GM19351 (cell line): Measurements from ENCODE around the gene MTFMT.
"Not testable (repeated sequence)": the region's sequence is repeated elsewhere in the genome, so short reads cannot be mapped to it uniquely, and the experiment has no call there.

Experiments used
- ATAC-seq: cut with Tn5 transposase; IDR thresholded peaks from one replicate; pipeline ENCODE4 v1.9.1; 2021; ENCODE audit warnings: mild to moderate bottlenecking, moderate library complexity; ENCODE audit not compliant: unreplicated experiment

Gene MTFMT

DNA sequence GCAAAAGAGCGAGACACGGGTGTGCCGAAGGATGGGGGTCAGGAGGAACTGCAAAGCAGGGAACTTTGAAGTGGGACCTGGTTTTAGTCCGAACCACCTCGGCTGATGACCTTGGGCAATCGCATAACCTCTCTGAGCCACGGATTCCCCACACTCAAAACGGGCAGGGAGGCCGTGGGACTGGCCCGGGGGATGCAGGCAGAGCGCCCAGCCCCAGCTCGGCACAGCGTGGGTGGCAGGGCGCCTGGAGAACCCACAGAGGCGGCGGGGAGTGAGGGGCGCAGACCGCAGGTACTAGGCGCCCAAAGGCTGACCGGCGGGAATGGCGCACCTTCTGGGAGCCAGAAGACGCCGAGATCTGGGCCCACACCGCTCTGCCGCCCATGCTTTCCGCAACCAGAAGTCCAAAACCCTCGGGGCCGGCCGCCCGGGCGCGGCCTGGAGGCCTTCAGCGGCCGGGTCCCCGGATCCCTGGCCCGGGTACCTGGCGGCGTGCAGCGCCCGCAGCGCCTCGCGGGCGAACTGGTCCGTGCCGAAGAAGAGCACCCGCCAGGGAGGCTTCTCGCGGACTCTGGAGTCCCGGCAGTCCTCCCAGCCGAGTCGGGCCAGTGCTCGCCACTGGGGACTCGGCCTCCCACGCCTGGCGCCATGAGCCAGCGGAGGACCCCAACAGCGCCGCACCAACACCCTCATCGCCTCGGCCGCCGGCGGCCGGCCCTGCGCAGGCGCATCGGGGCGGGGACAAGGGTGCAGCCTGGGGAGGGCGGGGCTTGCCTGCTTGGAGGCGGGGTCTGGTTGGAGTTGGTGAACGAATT is at the start of gene MTFMT:
TSS of gene MTFMT (minus strand) at position 719 of the 815 bp plus-strand sequence. CDS start at position 693, 26 bp downstream.
- ATAC-seq = peak; percentile 80

DNA sequence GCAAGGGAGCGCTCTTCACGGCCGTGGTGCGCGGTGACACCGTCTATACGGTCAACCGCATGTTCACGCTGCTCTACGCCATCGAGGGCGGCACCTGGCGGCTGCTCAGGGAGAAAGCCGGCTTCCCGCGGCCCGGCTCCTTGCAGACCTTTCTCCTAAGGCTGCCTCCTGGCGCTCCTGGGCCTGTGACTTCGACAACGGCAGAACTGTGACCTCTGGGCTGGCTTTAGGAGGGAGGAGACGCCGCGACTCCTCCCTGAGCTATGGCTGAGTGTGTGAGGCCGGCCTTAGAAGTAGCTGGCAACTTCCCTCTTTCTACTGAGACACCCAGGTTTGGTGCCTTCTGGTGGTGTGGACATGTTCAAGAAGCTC is 48.5 kb upstream of the MTFMT start:
- no peak for ATAC-seq

DNA sequence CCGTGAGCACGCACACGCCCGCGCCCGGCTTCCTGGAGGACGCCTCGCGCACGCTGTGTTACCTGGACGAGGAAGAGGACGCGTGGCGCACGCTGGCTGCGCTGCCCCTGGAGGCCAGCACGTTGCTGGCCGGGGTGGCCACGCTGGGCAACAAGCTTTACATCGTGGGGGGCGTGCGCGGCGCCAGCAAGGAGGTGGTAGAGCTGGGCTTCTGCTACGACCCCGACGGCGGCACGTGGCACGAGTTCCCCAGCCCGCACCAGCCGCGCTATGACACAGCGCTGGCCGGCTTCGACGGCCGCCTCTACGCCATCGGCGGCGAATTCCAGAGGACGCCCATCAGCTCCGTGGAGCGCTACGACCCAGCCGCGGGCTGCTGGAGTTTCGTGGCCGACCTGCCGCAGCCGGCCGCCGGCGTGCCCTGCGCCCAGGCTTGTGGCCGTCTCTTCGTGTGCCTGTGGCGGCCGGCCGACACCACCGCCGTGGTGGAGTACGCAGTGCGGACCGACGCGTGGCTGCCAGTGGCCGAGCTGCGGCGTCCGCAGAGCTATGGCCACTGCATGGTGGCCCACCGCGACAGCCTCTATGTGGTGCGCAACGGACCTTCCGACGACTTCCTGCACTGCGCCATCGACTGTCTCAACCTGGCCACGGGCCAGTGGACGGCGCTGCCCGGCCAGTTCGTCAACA is 48.0 kb upstream of the MTFMT start:
- ATAC-seq = no peak

DNA sequence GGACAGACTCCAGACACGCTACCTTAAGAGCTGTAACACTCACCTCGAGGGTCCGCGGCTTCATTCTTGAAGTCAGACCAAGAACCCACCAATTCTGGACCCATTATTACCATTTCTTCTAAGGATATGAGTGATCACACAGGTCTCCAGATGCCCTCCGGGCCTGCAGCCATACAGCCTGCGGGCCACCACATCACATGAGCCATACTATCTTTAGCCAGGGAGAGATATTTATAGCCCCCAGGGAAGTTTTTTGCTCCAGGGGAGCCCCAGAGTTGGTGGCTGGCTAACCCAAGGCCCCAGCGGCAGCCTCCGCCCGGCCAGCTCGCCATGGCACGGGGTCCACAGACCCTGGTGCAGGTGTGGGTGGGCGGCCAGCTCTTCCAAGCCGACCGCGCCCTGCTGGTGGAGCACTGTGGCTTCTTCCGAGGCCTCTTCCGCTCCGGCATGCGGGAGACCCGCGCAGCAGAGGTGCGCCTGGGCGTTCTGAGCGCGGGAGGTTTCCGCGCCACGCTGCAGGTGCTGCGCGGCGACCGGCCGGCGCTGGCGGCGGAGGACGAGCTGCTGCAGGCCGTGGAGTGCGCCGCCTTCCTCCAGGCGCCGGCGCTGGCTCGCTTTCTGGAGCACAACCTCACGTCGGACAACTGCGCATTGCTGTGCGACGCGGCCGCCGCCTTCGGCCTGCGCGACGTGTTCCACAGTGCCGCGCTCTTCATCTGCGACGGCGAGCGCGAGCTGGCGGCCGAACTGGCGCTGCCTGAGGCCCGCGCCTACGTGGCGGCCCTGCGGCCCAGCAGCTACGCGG is 47.2 kb upstream of the MTFMT start, which contains the start of gene KBTBD13:
TSS of gene KBTBD13 (plus strand) at position 261 of the 805 bp plus-strand sequence. CDS start at position 331, 70 bp downstream.
- no peak for ATAC-seq

DNA sequence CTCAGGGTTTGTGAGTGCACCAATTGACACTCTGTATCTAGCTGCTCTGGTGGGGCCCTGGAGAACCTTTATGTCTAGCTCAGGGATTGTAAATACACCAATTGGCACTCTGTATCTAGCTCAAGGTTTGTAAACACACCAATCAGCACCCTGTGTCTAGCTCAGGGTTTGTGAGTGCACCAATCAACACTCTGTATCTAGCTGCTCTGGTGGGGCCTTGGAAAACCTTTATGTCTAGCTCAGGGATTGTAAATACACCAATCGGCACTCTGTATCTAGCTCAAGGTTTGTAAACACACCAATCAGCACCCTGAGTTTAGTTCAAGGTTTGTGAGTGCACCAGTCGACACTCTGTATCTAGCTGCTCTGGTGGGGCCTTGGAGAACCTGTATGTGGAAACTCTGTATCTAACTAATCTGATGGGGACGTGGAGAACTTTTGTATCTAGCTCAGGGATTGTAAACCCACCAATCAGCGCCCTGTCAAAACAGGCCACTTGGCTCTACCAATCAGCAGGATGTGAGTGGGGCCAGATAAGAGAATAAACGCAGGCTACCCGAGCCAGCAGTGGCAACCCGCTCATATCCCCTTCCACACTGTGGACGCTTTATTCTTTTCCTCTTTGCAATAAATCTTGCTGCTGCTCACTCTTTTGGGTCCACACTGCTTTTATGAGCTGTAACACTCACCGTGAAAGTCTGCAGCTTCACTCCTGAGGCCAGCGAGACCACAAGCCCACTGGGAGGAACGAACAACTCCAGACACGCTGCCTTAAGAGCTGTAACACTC is 46.4 kb upstream of the MTFMT start:
- not testable (repeated sequence) for ATAC-seq

DNA sequence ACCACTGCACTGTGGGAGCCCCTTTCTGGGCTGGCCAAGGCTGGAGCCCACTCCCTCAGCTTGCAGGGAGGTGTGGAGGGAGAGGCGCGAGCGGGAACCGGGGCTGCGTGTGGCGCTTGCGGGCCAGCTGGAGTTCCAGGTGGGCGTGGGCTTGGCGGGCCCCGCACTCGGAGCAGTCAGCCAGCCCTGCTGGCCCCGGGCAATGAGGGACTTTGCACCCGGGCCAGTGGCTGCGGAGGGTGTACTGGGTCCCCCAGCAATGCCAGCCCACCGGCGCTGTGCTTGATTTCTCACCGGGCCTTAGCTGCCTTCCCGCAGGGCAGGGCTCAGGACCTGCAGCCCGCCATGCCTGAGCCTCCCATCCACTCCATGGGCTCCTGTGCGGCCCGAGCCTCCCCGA is 45.5 kb upstream of the MTFMT start:
- not testable (repeated sequence) for ATAC-seq

DNA sequence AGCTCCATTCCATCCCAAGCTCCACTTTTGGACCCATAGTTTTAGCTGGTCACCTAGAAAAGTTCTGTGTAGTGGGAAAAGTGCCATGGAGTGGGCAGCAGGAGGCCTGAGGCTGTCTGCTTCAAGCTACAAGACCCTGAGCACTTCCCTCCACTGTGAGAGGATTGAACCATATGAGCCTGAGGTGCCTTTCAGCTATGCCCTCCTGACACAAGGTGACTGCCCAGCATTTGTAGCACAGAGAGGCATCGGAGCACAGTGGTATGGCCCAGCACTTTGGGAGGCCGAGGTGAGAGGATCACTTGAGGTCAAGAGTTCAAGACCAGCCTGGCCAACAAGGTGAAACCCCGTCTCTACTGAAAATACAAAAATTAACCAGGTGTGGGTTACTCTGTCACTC is 43.2 kb upstream of the MTFMT start:
- ATAC-seq = no peak

DNA sequence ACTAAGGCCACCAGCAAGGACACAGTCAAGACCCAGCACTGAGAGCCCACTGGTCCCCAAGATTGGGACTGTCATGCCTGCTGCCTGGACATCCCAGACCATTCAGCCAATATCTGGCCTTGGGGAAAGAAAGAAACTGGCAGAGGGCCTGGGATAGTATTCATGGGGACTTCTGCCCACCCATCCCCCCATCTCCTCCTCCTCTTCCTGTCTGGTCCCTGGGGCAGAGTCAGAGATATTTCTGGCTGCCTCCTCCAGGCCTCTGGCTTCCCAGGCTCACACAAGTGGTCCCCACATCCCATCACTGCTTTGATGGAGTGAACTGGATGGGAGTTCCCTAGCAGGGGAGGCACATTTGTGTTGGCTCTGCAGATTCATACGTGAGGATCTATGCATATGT is 42.6 kb upstream of the MTFMT start:
- no peak for ATAC-seq

DNA sequence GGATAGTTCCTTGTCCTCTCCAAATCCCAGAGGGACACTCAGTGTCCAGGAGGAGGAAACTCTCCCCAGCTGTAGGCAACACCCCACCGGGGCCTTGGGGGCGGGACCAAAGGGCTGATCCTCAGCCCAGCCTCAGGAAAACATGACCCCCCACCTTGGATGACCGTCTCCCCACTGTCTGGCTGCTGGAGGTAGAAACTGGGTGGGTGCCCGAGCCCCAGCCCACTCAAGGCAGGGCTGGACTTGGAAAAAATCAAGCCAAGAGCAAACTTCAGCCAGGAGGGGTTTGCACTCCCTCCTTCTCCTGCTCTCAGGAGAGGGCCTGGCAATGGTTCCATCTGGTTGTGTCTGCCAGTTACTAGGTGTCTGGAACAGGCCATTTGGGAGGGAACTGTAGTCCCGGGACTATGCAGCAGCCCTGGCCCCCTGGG is 42.0 kb upstream of the MTFMT start:
- no peak for ATAC-seq

DNA sequence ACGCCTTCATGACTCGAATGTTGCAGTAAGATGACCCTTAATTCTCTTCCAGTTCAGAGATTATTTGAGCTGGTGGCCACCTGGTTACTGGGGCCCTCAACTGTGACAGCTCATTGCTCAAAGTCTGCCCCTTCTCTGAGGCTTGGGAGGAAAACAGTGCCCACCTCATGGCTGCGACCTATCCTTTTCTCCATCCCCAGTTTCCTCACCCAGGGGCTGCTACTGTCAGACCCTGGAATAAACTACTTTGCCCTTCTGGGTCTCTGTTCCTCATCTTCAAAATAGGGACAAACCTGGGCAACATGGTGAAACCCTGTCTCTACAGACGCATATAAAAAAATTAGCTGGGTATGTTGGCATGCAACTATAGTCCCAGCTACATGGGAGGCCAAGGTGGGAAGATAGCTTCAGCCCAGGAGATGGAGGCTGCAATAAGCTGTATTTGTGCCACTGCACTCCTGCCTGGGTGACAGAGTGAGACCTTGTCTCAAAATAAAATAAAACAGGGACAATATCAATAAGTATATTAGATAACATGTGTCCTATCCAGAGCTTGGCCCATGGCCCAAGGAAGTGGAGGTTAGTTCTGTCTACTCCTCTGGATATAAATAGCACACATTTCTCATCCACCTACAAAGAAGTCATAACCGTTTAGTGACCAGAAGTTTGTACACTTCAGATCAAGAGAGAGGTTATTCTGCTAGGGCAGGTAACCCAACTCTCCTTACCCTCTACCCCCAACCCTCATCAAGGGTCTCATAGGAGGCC is 40.5 kb upstream of the MTFMT start:
- ATAC-seq = no peak

DNA sequence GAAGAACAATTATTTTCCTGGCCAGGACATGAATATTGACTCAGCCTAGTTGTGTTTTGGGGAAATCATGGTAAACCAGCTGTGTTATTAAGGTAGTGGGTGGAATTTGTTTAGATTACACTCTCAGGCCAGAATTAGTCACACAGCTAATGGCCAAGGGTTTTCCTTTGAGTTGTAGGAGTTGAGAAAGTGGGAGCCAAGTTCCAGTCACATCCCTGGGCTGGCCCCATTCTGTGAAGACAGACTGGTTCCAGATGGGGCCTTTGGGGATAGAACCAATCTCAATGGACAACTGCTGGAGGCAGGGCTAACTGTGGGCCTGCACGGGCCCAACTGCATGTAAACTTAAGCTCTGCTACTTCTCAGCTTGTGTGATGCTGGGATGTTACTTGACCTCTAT is 39.7 kb upstream of the MTFMT start:
- no peak for ATAC-seq

DNA sequence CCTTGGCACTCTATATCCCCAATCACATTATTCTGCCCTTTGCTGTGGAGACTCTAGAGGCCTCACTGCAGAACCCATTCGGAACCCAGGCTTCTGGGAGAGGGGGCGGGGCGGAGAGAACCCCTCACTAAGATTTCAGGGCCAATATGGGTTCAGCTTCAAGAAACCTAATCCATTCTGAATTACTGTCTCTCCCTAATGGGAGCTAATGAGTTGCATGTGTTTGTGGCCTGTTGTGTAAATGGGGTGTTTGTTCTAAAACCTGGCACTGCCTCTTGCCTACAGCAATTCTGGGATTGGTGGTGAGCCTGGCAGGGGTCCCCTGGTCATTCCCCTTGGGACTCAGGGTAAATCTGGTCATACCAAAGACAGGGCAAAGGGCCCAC is 39.0 kb upstream of the MTFMT start:
- ATAC-seq = no peak

DNA sequence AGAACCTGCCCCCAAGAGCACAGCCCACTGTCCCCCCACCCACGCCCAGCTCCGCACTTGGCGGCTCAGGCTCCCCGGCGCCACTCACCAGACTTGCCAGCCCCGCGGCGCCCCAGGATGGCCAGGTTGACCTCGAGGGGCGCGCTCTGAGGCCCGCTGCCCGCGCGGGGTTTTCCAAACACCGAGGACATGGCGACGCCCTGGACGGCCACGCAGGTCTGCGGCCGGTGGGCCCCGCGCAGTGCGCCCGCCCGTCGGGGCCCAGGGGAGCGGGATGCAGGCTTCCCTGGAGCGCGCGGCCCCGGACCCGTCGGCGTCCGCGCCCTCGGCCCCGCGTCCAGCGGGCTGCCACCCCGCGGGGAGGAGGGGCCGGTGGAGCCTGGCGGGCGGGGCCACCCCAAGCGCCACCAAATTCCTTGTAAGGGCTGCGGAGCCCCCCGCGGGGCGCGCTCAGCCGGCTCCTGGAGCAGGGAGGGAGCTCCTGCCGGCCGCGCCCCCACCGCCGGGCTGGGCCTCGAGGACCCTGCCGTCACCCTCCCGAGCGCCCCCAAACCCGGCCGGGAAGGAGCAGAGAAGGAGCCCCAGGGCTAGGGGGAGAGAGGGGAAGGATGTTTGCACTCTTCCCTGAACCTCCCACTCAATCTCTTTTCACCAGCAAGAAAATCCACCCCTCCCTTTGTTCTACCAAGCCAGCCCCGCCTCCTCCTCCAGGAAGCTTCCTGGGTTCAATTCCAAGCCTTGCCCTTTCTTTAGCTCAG is 38.4 kb upstream of the MTFMT start, which contains the start of gene RASL12:
TSS of gene RASL12 (minus strand) at position 347 of the 758 bp plus-strand sequence. CDS start at position 191, 156 bp downstream.
- no peak for ATAC-seq

DNA sequence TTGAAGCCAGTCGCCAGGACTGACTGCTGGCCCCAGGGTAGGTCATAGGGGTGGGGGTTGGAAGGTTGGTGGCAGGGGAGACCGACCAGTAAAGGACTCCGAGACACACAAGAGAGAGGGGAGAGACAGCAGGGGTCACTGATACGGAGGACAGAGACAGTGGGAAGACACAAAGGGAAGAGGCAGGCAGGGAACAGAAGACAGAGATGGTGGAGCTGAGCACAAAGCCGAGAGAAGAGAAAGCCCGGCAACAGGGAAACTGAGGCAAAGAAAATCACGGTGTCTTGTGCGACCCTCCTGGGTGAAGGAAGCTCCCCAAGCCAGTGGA is 37.8 kb upstream of the MTFMT start:
- no peak for ATAC-seq

DNA sequence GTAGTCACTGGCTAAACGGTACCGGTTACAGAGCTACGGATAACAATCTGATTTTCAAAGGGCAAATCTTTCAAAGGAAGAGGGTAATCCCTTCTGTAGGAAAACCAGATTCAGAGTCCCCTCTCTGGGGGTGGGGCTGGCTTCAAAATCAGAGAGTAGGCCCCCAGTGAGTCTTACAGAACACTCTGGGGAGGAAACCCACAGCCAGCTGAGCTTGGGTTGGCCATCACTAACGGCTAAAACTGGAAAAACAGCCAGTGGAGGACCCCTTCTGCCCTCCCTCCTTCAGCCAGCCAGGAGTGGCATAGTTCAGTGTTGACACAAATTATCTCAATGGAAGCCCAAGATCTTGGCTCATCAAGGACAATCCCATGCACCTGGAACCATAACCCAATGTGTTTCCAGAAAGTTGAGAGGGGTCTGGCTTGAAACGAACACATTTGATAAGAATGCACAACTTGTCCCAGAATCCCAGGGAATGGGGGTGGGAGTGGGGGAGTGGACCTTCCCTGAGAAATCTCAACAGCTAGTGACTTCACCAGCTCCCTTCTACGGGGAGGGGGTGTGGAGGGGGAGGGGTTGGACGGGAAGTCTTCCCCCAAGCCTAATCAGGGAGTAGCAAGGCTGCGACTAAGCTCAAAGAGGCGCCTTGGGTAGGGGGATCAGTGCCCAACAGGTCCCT is 37.3 kb upstream of the MTFMT start:
- ATAC-seq = no peak

DNA sequence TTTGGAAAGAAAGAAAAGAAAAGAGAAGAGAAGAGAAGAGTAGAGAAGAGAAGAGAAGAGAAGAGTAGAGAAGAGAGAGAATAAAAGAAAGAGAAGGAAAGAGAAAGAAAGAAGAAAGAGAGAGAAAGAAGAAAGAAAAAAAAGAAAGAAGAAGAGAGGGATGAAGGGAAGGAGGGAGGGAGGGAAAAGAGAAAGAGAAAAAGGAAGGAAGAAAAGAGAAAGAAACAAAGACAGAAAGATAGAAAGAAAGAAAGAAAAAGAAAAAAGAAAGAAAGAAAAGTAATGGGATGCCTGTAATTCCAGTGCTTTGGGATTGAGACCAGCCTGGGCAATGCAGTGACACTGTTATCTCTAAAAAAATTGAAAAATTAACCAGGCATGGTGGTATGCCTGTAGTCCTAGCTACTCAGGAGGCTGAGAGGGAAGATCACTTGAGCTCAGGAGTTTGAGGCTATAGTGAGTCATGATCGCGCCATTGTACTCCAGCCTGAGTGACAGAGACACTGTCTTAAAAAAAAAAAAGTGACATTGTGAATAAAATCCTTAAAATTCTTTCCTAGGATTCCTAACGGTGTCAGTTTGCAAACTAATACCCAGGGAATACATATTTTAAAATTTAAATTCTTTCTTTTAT is 36.7 kb upstream of the MTFMT start:
- no peak for ATAC-seq

DNA sequence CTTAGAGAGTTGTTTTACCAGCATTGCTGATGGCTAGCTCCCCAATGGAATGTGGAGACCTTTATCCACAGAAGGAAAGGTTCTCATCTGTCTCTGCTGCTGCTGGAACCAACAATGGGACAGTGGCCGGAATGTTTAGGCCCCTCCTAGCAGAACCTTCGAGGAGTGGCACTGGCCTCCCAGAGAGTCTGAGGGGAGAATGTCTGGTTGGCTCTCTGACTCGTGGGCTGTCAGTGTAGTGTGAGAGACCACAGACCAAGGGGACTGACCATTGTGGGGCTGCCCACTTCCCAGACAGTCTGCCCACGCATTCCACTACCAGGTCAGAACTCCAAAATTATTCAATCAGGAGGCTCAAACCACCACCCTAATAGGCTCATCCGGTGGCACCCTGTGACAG is 33.3 kb upstream of the MTFMT start:
- no peak for ATAC-seq

DNA sequence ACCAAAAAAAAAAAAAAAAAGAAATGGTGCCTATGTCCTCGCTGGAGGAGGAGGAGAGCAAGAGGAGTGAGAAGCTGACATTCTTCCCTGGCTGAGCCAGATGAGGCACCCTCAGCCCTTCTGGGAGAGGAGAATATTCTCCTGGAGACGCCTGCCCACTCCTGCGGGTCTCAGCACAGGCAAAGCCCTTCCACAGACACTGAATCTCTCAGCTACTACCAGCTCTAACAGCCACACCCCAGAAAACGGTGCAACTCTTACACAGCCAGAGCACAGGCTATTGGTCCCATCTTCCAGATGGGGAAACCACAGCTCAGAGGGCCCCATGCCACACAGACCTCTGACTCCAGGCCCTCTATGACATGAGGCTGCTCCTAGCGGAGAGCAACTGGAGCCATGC is 32.6 kb upstream of the MTFMT start:
- ATAC-seq = no peak
